Measurements from ENCODE around the gene PLAAT4.
A peak's percentile ranks its signal among the peaks of the same experiment; 100 is the strongest.
"Not testable (repeated sequence)": the region's sequence is repeated elsewhere in the genome, so short reads cannot be mapped to it uniquely, and the experiment has no call there.

Gene PLAAT4

GRCh38 chr11:63573881-63574855, 37.6 kb downstream of the PLAAT4 start:
- DNase-seq (ENCODE audit: low spot score): peak; percentile 81

GRCh38 chr11:63574856-63575602, 38.4 kb downstream of the PLAAT4 start:
- peak; percentile 53 for DNase-seq (ENCODE audit: low spot score)

DNA sequence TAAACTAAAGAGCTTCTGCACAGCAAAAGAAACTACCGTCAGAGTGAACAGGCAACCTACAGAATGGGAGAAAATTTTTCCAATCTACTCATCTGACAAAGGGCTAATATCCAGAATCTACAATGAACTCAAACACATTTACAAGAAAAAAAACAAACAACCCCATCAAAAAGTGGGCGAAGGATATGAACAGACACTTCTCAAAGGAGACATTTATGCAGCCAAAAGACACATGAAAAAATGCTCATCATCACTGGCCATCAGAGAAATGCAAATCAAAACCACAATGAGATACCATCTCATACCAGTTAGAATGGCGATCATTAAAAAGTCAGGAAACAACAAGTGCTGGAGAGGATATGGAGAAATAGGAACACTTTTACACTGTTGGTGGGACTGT, 42.3 kb downstream of the PLAAT4 start:
- not testable (repeated sequence) for DNase-seq (ENCODE audit: low spot score)

- not testable (repeated sequence) for DNase-seq (ENCODE audit: low spot score)
Measured at GRCh38 chr11:63581224-63581623, 44.6 kb downstream of the PLAAT4 start.

DNA sequence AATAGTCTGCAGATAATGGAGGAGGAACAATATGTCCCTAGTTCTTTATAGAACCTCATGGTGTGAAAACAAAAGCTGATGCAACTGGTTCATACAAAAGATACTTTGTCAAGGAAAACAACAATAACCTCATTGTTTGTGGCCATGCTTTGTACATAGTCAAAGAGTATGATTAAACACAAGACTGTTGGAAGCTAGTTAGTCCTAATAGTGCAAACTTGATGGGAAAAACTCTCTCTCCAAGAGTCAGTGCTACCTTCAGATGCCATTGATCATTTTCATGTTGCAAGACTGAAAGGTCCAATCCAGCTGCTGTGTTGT, 46.7 kb downstream of the PLAAT4 start:
- peak; percentile 99 for DNase-seq (ENCODE audit: low spot score)

- no peak for DNase-seq (ENCODE audit: low spot score)
Measured at GRCh38 chr11:63586451-63587166, 50.0 kb downstream of the PLAAT4 start.

DNA sequence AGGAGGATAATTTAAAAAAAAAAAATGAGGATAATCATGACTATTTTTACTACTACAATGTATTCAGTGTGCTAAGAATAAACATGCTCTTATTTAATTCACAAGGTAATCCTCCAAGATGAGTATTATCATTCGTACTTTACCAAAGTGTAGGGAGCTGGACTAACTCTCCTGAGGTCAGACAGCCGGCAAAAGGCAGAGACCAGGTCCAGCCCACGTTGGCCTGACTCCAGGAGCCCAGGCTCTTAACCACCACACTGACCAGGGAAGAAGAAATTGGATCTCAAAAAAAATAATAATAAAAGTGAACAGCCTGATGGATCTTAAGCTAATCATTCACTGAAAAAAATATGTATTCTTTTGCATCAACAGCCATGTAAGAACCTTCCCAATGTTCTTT, 52.4 kb downstream of the PLAAT4 start:
- DNase-seq (ENCODE audit: low spot score): no peak

DNA sequence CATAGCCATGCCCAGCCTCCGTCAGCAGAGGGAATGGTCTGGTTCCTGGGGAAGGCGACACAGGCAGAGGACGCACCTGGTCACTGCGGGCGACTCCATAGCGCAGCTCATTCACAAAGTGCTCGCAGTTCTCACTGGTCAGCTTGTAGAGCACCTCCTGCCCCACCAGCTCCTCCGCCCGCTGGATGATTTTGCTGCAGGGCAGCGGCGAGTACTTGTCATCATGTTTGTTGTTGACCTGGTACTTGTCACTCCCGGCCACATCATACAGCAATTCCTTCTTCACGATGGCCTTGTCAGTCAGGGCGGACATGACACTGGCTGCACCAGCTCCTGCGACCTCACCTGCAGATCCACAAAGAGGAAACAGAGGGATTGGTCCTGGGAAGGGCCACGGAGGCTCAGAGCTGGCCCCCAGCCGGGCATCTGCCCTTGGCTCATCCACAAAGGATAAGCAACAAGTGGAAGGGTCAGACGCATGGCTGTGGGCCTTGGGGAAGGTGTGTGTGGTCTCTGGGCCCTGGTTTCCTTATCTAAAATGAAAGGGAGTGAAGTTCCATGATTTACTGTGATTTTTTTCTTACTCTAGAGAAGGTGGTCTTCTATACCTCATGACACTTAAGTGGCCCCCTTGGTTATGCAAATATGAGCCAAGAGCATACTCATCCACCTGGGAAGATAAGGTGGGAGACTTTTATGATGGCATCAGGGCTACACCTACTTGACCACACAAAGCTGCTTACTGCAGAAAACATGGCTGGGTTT, 53.6 kb downstream of the PLAAT4 start:
- no peak for DNase-seq (ENCODE audit: low spot score)

DNA sequence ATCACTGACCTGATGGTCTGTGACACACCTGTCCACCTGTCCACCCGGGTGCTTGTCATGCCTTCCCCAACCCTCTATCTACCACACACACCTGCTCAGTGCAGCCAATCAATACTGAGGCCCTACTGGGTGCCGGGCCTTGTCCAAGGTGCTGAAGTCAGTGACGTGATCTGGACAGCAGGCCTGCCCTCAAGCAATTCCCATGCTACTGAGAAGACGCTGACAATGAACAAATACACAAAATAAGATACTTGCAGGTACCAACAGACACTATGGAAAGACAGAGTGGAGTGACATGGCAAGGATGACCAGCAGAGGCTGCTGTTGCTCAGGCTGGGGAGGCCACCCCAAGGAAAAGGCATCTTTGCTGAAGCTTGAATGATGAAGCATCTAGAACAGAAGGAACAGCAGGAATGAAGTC, 56.4 kb downstream of the PLAAT4 start:
- peak; percentile 77 for DNase-seq (ENCODE audit: low spot score)

DNA sequence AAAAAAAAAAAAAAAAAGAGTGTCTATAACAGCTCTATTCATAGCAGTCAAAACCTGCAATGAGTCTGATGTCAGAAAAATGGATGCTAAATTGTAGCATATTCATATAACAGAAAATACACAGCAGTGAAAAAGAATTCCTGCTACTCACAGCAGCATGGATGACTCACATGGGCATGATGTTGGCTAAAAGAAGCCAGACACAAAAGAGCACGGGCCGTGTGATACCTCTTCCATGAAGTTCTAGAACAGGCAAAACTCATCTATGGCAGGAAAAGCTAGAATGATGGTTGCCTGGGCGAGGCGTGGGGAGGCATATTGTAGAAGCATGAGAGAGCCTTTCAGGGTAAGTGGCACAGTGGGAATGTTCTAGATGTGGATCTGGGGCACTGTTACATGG, 58.7 kb downstream of the PLAAT4 start:
- peak; percentile 44 for DNase-seq (ENCODE audit: low spot score)

All from pons (tissue), 1 donor.